ENCODE measurements around the gene MEMO1. TPM values are rescaled to one million over a fixed set of nuclear protein-coding genes. Genes with fewer than 3 reads are reported as not detected.
"Not testable (repeated sequence)": the region's sequence is repeated elsewhere in the genome, so short reads cannot be mapped to it uniquely, and the experiment has no call there.

Gene MEMO1
- total and polyA plus RNA-seq, 8 donors: 10.5 to 20.4 (median 16.3) TPM

GRCh38 chr2:31958140-31958717, 52.6 kb downstream of the MEMO1 start:
- 88 to 94% methylated on average over 5 of the region's 5 CpGs for WGBS, 2 donors
- intact Hi-C loops (cut with DNase I): no loop called here
- no peak overlapping the region for H3K4me3 ChIP-seq
- H3K27me3 ChIP-seq: no peaks in the 10 kb centered on the region
- no peaks in the 10 kb centered on the region for H3K36me3 ChIP-seq
- H3K27ac ChIP-seq: no peak overlapping the region
- no peak for FAIRE-seq
- H3K9me3 ChIP-seq: no peaks in the 10 kb centered on the region
- no peaks in the 10 kb centered on the region for H3K4me1 ChIP-seq
- TF ChIP-seq, protein P1, sequence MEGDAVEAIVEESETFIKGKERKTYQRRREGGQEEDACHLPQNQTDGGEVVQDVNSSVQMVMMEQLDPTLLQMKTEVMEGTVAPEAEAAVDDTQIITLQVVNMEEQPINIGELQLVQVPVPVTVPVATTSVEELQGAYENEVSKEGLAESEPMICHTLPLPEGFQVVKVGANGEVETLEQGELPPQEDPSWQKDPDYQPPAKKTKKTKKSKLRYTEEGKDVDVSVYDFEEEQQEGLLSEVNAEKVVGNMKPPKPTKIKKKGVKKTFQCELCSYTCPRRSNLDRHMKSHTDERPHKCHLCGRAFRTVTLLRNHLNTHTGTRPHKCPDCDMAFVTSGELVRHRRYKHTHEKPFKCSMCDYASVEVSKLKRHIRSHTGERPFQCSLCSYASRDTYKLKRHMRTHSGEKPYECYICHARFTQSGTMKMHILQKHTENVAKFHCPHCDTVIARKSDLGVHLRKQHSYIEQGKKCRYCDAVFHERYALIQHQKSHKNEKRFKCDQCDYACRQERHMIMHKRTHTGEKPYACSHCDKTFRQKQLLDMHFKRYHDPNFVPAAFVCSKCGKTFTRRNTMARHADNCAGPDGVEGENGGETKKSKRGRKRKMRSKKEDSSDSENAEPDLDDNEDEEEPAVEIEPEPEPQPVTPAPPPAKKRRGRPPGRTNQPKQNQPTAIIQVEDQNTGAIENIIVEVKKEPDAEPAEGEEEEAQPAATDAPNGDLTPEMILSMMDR (IDR thresholded peaks at IDR 0.05): no peak
- no peak for DNase-seq
- ATAC-seq: no peak

- H3K4me3 ChIP-seq: no peak overlapping the region
- 81 to 82% methylated on average over 1 of the region's 1 CpG for WGBS, 2 donors
- ATAC-seq (no peak), DNase-seq (no peak), FAIRE-seq (no peak)
- no peaks in the 10 kb centered on the region for H3K36me3 ChIP-seq
- no peaks in the 10 kb centered on the region for H3K9me3 ChIP-seq
- intact Hi-C loops (cut with DNase I): no loop called here
- H3K27ac ChIP-seq: no peak overlapping the region
- TF ChIP-seq, protein P1 (IDR thresholded peaks at IDR 0.05): no peak
- no peaks in the 10 kb centered on the region for H3K4me1 ChIP-seq
- no peaks in the 10 kb centered on the region for H3K27me3 ChIP-seq
Measured at GRCh38 chr2:31957354-31958139, 53.3 kb downstream of the MEMO1 start.

DNA sequence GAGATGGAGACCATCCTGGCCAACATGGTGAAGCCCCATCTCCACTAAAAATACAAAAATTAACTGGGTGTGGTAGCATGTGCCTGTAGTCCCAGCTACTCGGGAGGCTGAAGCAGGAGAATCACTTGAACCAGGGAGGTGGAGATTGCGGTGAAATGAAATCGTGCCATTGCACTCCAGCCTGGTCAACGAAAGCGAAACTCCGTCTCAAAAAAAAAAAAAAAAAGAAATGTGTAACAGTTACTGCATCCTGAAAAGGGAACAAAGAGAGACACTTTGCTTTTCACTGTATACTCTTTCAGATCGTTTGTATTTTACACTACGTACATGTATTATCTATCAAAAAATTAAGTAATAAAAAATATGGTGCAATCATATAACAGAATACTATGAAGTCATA, 53.9 kb downstream of the MEMO1 start:
- ATAC-seq: peak in 2 of 4 donors; percentile 25 to 50
- H3K4me3 ChIP-seq: not testable (repeated sequence)

DNA sequence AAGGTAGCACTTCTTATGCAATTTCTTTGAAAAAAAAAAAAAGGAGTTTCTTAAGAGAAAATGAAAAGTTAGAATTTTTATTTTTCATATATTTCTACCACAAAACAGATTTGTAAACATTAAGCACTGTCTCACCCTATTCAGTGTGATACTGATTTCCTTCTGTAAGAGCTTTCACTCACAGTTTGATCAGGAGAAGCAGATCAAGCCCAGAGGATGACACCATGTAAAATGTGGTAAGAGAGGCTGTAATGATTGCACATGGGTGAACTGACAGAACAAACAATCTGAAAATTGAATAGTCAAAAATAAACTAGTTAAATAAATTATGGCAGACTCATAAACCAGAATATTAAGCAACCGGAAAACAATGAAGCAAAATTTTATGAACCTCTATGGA, 54.5 kb downstream of the MEMO1 start:
- TF ChIP-seq, protein P1 (IDR thresholded peaks at IDR 0.05): no peak
- Histone ChIP-seq H3K27ac (no peak overlapping the region), H3K9me3 (no peaks in the 10 kb centered on the region), H3K4me1 (no peaks in the 10 kb centered on the region), H3K27me3 (no peaks in the 10 kb centered on the region), H3K36me3 (no peaks in the 10 kb centered on the region), H3K4me3 (no peak overlapping the region)
- intact Hi-C loops (cut with DNase I): no loop called here
- FAIRE-seq (no peak), DNase-seq (no peak), ATAC-seq (no peak)
- WGBS, 2 donors: 100% methylated on average over 1 of the region's 1 CpG

More for the DNA sequence above, 53.9 kb downstream of the MEMO1 start:
- H3K27me3 ChIP-seq; intact Hi-C loops (cut with DNase I); H3K4me1 ChIP-seq; H3K27ac ChIP-seq; FAIRE-seq; DNase-seq; H3K9me3 ChIP-seq; H3K36me3 ChIP-seq: not testable (repeated sequence)
- 94 to 96% methylated on average over 8 of the region's 8 CpGs for WGBS, 2 donors

DNA sequence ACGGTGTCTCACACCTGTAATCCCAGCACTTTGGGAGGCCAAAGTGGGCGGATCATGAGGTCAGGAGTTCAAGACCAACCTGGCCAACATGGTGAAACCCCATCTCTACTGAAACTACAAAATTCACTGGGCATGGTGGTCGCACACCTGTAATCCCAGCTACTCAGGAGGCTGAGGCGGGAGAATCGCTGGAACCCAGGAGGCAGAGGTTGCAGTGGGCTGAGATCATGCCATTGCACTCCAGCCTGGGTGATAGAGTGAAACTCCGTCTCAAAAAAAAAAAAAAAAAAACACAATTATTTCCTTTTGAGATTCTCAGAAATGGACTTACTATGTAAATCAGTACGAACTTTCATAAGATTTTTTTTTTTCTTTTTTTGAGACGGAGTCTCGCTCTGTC, 57.7 kb downstream of the MEMO1 start:
- H3K4me3 ChIP-seq, FAIRE-seq: not testable (repeated sequence)

More for the DNA sequence above, 57.7 kb downstream of the MEMO1 start:
- H3K36me3 ChIP-seq; H3K4me1 ChIP-seq; DNase-seq; H3K27ac ChIP-seq; H3K9me3 ChIP-seq; ATAC-seq; H3K27me3 ChIP-seq; intact Hi-C loops (cut with DNase I): not testable (repeated sequence)
- 94 to 97% methylated on average over 9 of the region's 9 CpGs for WGBS, 2 donors
